Brain microvascular endothelial cell (primary cell): ENCODE data around the gene FAM53A.
"Not testable (repeated sequence)": the region's sequence is repeated elsewhere in the genome, so short reads cannot be mapped to it uniquely, and the experiment has no call there.

Experiments used
- DNase-seq: peaks from one replicate; pipeline ENCODE4 v3.0.0-alpha.2; 2020
- H3K27ac ChIP-seq: fragments of 250-450 bp; sonication (Bioruptor Pico); 2 replicates; pipeline ENCODE4 v1.5.1; 2020; ENCODE audit warnings: mild to moderate bottlenecking, moderate library complexity
- H3K27me3 ChIP-seq: fragments of 250-450 bp; sonication (Bioruptor Pico); replicated peaks from 2 replicates; pipeline ENCODE4 v1.5.1; 2020; ENCODE audit warnings: mild to moderate bottlenecking
- H3K36me3 ChIP-seq: fragments of 250-450 bp; sonication (Bioruptor Pico); replicated peaks from 2 replicates; pipeline ENCODE4 v1.5.1; 2020; ENCODE audit warnings: mild to moderate bottlenecking
- H3K4me3 ChIP-seq: 2 replicates; pipeline ENCODE4 v1.5.1; 2011; ENCODE audit warnings: low read depth, mild to moderate bottlenecking, control low read depth, low read length, moderate library complexity
- CTCF ChIP-seq: IDR thresholded peaks from 2 replicates; pipeline ENCODE4 v1.5.1; 2011; ENCODE audit warnings: low read depth, mild to moderate bottlenecking, moderate library complexity, low read length, control low read depth, inconsistent platforms; ENCODE audit errors: missing control alignments
- in situ Hi-C: cut with HindIII; loops from 2 replicates; pipeline ENCODE4 v1.10.0; 2017; ENCODE audit warnings: low sequenced_read_pairs, low pct_ligation_motif_present

The FAM53A gene

DNA sequence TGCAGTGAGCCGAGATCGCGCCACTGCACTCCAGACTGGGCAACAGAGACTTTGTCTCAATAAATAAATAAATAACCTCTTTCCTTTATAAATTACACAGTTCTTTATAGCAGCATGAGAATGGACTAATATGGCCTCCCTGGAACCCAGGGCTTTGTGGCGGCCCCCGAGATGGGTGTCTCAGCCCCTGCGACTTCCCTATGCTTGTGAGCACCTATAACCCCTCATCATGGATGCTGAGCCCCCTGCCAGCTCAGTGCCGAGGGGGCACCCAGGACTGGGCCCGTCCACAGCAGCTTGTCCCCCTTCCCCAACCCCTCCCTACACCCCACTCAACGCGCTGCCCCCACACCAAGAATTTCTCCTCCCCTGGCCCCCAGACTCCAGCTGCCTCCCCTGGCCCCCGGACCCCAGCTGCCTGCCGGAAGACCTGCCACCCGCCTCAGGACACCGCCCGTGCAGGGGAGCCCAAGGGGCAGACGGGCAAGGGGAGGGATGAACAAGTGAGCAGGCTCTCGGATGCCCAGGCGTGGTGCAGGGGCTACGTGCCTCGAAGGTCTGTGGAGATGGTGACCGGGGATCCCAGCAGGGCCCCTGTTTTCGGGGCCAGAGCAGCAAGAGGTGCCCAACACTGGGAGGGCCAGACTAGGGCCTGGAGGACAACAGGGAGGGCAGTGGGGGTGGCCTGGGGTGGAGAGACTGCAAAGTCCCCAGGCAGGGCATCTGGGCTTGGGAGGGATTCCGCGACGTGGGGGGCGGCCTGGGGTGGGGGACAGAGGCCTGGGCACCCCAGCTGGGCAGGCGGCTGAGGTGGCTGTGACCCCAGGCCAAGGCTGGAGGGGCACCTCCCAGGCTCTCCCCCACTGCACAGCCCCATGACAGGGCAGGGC, 74.0 kb downstream of the FAM53A start:
- no peak overlapping the region for H3K27ac ChIP-seq
- no peaks in the 10 kb centered on the region for H3K36me3 ChIP-seq
- no peak overlapping the region for H3K4me3 ChIP-seq
- no peak for DNase-seq
- in situ Hi-C loops, result no loop called here
- no peaks in the 10 kb centered on the region for H3K27me3 ChIP-seq
- TF ChIP-seq CTCF, result no peak

GRCh38 chr4:1608821-1609500, 75.2 kb downstream of the FAM53A start:
- TF ChIP-seq CTCF, result no peak
- Histone ChIP-seq H3K27ac (no peak overlapping the region), H3K27me3 (peaks cover 10% of the 10 kb centered on the region), H3K4me3 (no peak overlapping the region), H3K36me3 (no peaks in the 10 kb centered on the region)
- no peak for DNase-seq
- in situ Hi-C loops, result no loop called here

GRCh38 chr4:1608196-1608820, 75.8 kb downstream of the FAM53A start:
- peaks cover 10% of the 10 kb centered on the region for H3K27me3 ChIP-seq
- no peak for TF ChIP-seq CTCF
- no peak overlapping the region for H3K27ac ChIP-seq
- in situ Hi-C loops, result no loop called here
- DNase-seq, result no peak
- no peaks in the 10 kb centered on the region for H3K36me3 ChIP-seq
- H3K4me3 ChIP-seq, result no peak overlapping the region

GRCh38 chr4:1607436-1608195, 76.5 kb downstream of the FAM53A start:
- H3K36me3 ChIP-seq, H3K27ac ChIP-seq, in situ Hi-C loops: not testable (repeated sequence)

DNA sequence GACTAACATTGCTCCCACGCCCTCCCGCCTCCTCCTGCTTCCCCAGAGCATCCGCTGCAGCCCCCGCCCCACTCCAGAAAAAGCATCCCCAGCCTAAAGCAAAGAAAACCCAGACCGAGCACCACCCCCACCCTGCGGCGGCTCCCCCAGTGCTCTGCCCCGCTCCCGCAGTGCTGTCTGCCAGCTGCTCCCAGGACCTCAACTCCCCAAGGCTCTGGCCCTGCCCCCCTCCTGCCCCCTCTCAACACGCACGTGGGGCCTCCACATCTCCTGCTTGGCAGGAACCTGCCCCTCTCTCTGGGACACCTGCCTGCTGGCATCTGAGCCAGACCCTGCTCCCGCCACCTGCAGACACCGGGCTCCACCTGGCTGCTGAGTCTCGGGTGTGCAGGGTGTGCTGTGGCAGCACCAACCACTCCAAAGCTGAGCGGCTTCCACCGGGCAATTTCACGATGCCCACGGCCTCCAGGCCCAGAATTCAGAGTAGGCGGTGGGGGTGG, 79.4 kb downstream of the FAM53A start:
- Histone ChIP-seq H3K27me3 (peaks cover 10% of the 10 kb centered on the region), H3K4me3 (no peak overlapping the region), H3K27ac (no peak overlapping the region), H3K36me3 (no peaks in the 10 kb centered on the region)
- DNase-seq, result no peak
- no peak for TF ChIP-seq CTCF
- in situ Hi-C loops, result no loop called here

More at GRCh38 chr4:1607436-1608195, 76.5 kb downstream of the FAM53A start:
- not testable (repeated sequence) for DNase-seq, H3K4me3 ChIP-seq, H3K27me3 ChIP-seq
